H9 (cell line): ENCODE results near the gene ZFYVE28. TPM values are rescaled to one million over a fixed set of nuclear protein-coding genes. Genes with fewer than 3 reads are reported as not detected.

Experiments
- DNase-seq: peaks from one replicate; pipeline ENCODE4 v3.0.0-alpha.2; 2017
- H2AFZ ChIP-seq: one replicate; pipeline ENCODE4 v1.6.1; 2013; ENCODE audit warnings: mild to moderate bottlenecking, low read length, control low read depth, moderate library complexity
- H2AK5ac ChIP-seq: 2 replicates; pipeline ENCODE4 v1.6.1; 2013; ENCODE audit warnings: low read length, control low read depth, mixed read lengths; ENCODE audit not compliant: insufficient read length
- H2BK120ac ChIP-seq: one replicate; pipeline ENCODE4 v1.6.1; 2013; ENCODE audit warnings: low read depth, mild to moderate bottlenecking, low read length, control low read depth, inconsistent platforms; ENCODE audit not compliant: poor library complexity, severe bottlenecking
- H2BK12ac ChIP-seq: 2 replicates; pipeline ENCODE4 v1.6.1; 2013; ENCODE audit warnings: low read length, control low read depth, mixed read lengths, low read depth; ENCODE audit not compliant: insufficient read length
- H2BK15ac ChIP-seq: 2 replicates; pipeline ENCODE4 v1.6.1; 2013; ENCODE audit warnings: low read depth, low read length, control low read depth
- H2BK20ac ChIP-seq: one replicate; pipeline ENCODE4 v1.6.1; 2013; ENCODE audit warnings: low read depth, mild to moderate bottlenecking, low read length, control low read depth, inconsistent platforms; ENCODE audit not compliant: poor library complexity, severe bottlenecking
- H2BK5ac ChIP-seq: 2 replicates; pipeline ENCODE4 v1.6.1; 2013; ENCODE audit warnings: low read length, control low read depth, mixed read lengths; ENCODE audit not compliant: insufficient read length
- H3K14ac ChIP-seq: 2 replicates; pipeline ENCODE4 v1.6.1; 2013; ENCODE audit warnings: low read length, control low read depth; ENCODE audit not compliant: insufficient read depth
- H3K18ac ChIP-seq: 2 replicates; pipeline ENCODE4 v1.6.1; 2013; ENCODE audit warnings: low read depth, mild to moderate bottlenecking, mixed read lengths, low read length, control low read depth; ENCODE audit not compliant: insufficient read length
- H3K23ac ChIP-seq: 2 replicates; pipeline ENCODE4 v1.6.1; 2013; ENCODE audit warnings: low read length, control low read depth, mixed read lengths, low read depth; ENCODE audit not compliant: insufficient read length
- H3K23me2 ChIP-seq: 2 replicates; pipeline ENCODE4 v1.6.1; 2013; ENCODE audit warnings: low read depth, mild to moderate bottlenecking, mixed read lengths, low read length, control low read depth; ENCODE audit not compliant: insufficient read length, poor library complexity, severe bottlenecking
- H3K27ac ChIP-seq: 2 replicates; pipeline ENCODE4 v1.5.1; 2013; ENCODE audit warnings: low read length, control low read depth, mixed read lengths, low read depth; ENCODE audit not compliant: insufficient read length
- H3K27me3 ChIP-seq: 2 replicates; pipeline ENCODE4 v1.6.1; 2013; ENCODE audit warnings: low read length, control low read depth, inconsistent platforms; ENCODE audit not compliant: insufficient read depth
- H3K4ac ChIP-seq: 2 replicates; pipeline ENCODE4 v1.6.1; 2013; ENCODE audit warnings: low read depth, mild to moderate bottlenecking, control low read depth, inconsistent platforms, low read length, moderate library complexity
- H3K4me1 ChIP-seq: 2 replicates; pipeline ENCODE4 v1.6.1; 2013; ENCODE audit warnings: low read length, control low read depth, inconsistent platforms; ENCODE audit not compliant: insufficient read depth
- H3K4me2 ChIP-seq: 2 replicates; pipeline ENCODE4 v1.6.1; 2013; ENCODE audit warnings: low read length, control low read depth, mixed read lengths; ENCODE audit not compliant: insufficient read length, insufficient read depth
- H3K56ac ChIP-seq: 2 replicates; pipeline ENCODE4 v1.6.1; 2013; ENCODE audit warnings: low read depth, mild to moderate bottlenecking, mixed read lengths, low read length, control low read depth; ENCODE audit not compliant: insufficient read length
- H3K79me1 ChIP-seq: 2 replicates; pipeline ENCODE4 v1.6.1; 2013; ENCODE audit warnings: low read depth, mild to moderate bottlenecking, moderate library complexity, low read length, control low read depth, inconsistent platforms; ENCODE audit not compliant: insufficient read depth, poor library complexity, severe bottlenecking
- H3K79me2 ChIP-seq: 2 replicates; pipeline ENCODE4 v1.6.1; 2013; ENCODE audit warnings: low read length, control low read depth, inconsistent platforms; ENCODE audit not compliant: insufficient read depth
- H3K9ac ChIP-seq: 2 replicates; pipeline ENCODE4 v1.6.1; 2013; ENCODE audit warnings: low read length, control low read depth, mixed read lengths; ENCODE audit not compliant: insufficient read length; ENCODE audit errors: extremely low read depth
- H3K9me3 ChIP-seq: one replicate; pipeline ENCODE4 v1.6.1; 2013; ENCODE audit warnings: low read depth, low read length, inconsistent platforms; ENCODE audit not compliant: control insufficient read depth
- H3T11ph ChIP-seq: one replicate; pipeline ENCODE4 v1.6.1; 2013; ENCODE audit warnings: mild to moderate bottlenecking, low read length, control low read depth, inconsistent platforms
- H4K20me1 ChIP-seq: one replicate; pipeline ENCODE4 v1.6.1; 2013; ENCODE audit not compliant: control insufficient read depth, insufficient read length, insufficient read depth
- H4K5ac ChIP-seq: 2 replicates; pipeline ENCODE4 v1.6.1; 2013; ENCODE audit warnings: low read depth, mild to moderate bottlenecking, mixed read lengths, low read length, control low read depth; ENCODE audit not compliant: insufficient read length
- H4K8ac ChIP-seq: replicated peaks from 2 replicates; pipeline ENCODE4 v1.6.1; 2013; ENCODE audit warnings: low read length, control low read depth, mixed read lengths, low read depth; ENCODE audit not compliant: insufficient read length
- H4K91ac ChIP-seq: 2 replicates; pipeline ENCODE4 v1.6.1; 2013; ENCODE audit warnings: low read depth, mild to moderate bottlenecking, moderate library complexity, mixed read lengths, low read length, control low read depth; ENCODE audit not compliant: insufficient read length
- H3K27ac Mint-ChIP-seq, 3 experiments: 2 replicates in 2 of 3; 3 replicates in 1 of 3; pipeline ENCODE4 v1.8.0; 2020 to 2021; ENCODE audit warnings: mixed read lengths in 3 of 3, mild to moderate bottlenecking in 1 of 3, moderate library complexity in 1 of 3
- H3K27me3 Mint-ChIP-seq: 2 replicates; pipeline ENCODE4 v1.8.0; 2021; ENCODE audit warnings: low read depth, mild to moderate bottlenecking, moderate library complexity, mixed read lengths
- H3K36me3 Mint-ChIP-seq, 3 experiments: 2 replicates in 2 of 3; 3 replicates in 1 of 3; pipeline ENCODE4 v1.8.0; 2020 to 2021; ENCODE audit warnings: low read depth in 3 of 3, mixed read lengths in 3 of 3; ENCODE audit not compliant: insufficient read depth in 1 of 3
- H3K4me1 Mint-ChIP-seq, 2 experiments: 2 replicates each; pipeline ENCODE4 v1.8.0; 2020; ENCODE audit warnings: mixed read lengths in 2 of 2
- H3K4me3 Mint-ChIP-seq, 2 experiments: 2 replicates in 1 of 2; 3 replicates in 1 of 2; pipeline ENCODE4 v1.8.0; 2020 to 2021; ENCODE audit warnings: mild to moderate bottlenecking in 2 of 2, mixed read lengths in 2 of 2, moderate library complexity in 1 of 2
- H3K9me3 Mint-ChIP-seq, 2 experiments: 2 replicates in 1 of 2; 3 replicates in 1 of 2; pipeline ENCODE4 v1.8.0; 2020; ENCODE audit warnings: mild to moderate bottlenecking in 2 of 2, mixed read lengths in 2 of 2, moderate library complexity in 1 of 2
- CTCF ChIP-seq: fragments of 200-600 bp; sonication (generic); conservative IDR thresholded peaks from 3 replicates; pipeline ENCODE4 v1.8.0; 2021; ENCODE audit warnings: antibody characterized with exemption, mild to moderate bottlenecking
- WGBS: extraction: QIAGEN DNeasy Blood & Tissue Kit; methylation state at CpG from one replicate; pipeline ENCODE4 v1.1.7; 2013; ENCODE audit warnings: missing lambda C conversion rate, low lambda C conversion rate, mixed read lengths; ENCODE audit not compliant: insufficient read length; ENCODE audit errors: extremely low coverage; 5-methylcytosine and 5-hydroxymethylcytosine counted together
- total RNA-seq: library from RNA; stranded (reverse); gene quantifications from 2 replicates; pipeline ENCODE4 v1.2.1, GENCODE V29; 2021

Gene ZFYVE28
- total RNA-seq, 1 experiment from 2014 or later, result 0.98 TPM

- peaks cover 6% of the 10 kb centered on the region for H3K9me3 ChIP-seq
- no peak overlapping the region for H4K5ac ChIP-seq
- no peak overlapping the region for H4K91ac ChIP-seq
- H3K23ac ChIP-seq, result no peak overlapping the region
- H3K56ac ChIP-seq, result no peak overlapping the region
- no peaks in the 10 kb centered on the region for H3K79me1 ChIP-seq
- Mint-ChIP-seq H3K27ac (no peak overlapping the region), H3K36me3 (peaks cover 6 to 12% (median 9%) of the 10 kb centered on the region in 3 experiments; a peak in 5 of 7 replicates), H3K9me3 (peaks cover 11 to 14% of the 10 kb centered on the region in 2 experiments), H3K4me1 (peaks cover 0 to 5% of the 10 kb centered on the region in 2 experiments; a peak in 1 of 4 replicates), H3K27me3 (peaks cover 2% of the 10 kb centered on the region), H3K4me3 (no peak overlapping the region)
- no peaks in the 10 kb centered on the region for H3K23me2 ChIP-seq
- no peaks in the 10 kb centered on the region for H3K4me1 ChIP-seq
- WGBS, result no CpG with 5 or more reads among the region's 28 CpGs
- H3K4ac ChIP-seq, result no peak overlapping the region
- no peak overlapping the region for H3T11ph ChIP-seq
- H3K14ac ChIP-seq, result no peak overlapping the region
- no peak overlapping the region for H2BK20ac ChIP-seq
- no peak overlapping the region for H2BK12ac ChIP-seq
- no peak overlapping the region for H2AK5ac ChIP-seq
- H2AFZ ChIP-seq, result no peak overlapping the region
- H4K8ac ChIP-seq, result no peak overlapping the region
- no peak overlapping the region for H3K9ac ChIP-seq
- H3K79me2 ChIP-seq, result no peaks in the 10 kb centered on the region
- H2BK15ac ChIP-seq, result no peak overlapping the region
- H2BK5ac ChIP-seq, result no peak overlapping the region
- H3K18ac ChIP-seq, result no peak overlapping the region
- no peak for TF ChIP-seq CTCF
- no peak overlapping the region for H2BK120ac ChIP-seq
- no peak for DNase-seq
- no peaks in the 10 kb centered on the region for H3K27me3 ChIP-seq
- H4K20me1 ChIP-seq, result no peaks in the 10 kb centered on the region
- no peak overlapping the region for H3K4me2 ChIP-seq
- H3K27ac ChIP-seq, result no peak overlapping the region
These were observed 115.9 kb downstream of the ZFYVE28 start for GRCh38 chr4:2302387-2303119.
